ENCODE data around the gene KRT76. TPM values are rescaled to one million over a fixed set of nuclear protein-coding genes. Genes with fewer than 3 reads are reported as not detected.

KRT76 gene
- total RNA-seq, 2 donors from 2014 or later = not detected

DNA sequence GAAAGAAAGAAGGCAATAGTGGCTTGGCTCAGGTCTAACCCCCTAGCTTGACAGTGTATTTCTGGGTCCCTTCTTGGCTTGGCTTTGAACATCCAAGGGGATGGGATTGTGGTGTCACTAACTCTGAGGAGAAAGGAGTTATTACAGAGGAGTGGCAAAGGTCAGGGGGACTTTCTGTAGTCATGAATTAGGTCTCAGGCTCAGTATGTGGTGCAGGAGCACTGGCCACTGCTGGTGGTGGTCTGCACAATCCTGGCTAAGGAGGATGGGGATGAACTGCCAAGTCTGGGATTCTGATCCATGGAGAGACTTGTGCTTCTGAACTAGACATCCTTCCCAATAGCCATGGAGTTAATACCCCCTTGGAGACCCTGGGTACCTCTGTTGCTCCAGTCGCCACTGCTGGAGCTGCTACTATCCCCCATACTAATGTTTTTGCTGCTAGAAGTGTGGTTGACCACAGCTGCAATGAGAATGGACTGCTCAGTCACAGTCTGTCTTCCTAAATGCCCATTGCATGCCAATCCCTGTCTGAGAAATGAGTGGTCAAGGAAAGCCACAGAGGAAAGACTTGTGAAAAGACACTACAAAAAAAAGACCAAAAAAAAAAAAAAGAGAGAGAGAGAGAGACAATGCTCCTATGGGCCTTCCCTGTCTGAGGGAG lies 32.5 kb downstream of the KRT76 start:
- H3K4me1 ChIP-seq = no peaks in the 10 kb centered on the region
- H3K27ac ChIP-seq = no peak overlapping the region
- DNase-seq = no peak
- H3K36me3 ChIP-seq = no peaks in the 10 kb centered on the region
- no peaks in the 10 kb centered on the region for H3K9me3 ChIP-seq
- intact Hi-C loops (cut with DNase I) = no loop called here
- no peak overlapping the region for H3K4me3 ChIP-seq
- no peaks in the 10 kb centered on the region for H3K27me3 ChIP-seq
- H3K9ac ChIP-seq (ENCODE audit: low read depth in 2 of 2, low read length in 2 of 2) = no peak overlapping the region
- TF ChIP-seq, protein P1, sequence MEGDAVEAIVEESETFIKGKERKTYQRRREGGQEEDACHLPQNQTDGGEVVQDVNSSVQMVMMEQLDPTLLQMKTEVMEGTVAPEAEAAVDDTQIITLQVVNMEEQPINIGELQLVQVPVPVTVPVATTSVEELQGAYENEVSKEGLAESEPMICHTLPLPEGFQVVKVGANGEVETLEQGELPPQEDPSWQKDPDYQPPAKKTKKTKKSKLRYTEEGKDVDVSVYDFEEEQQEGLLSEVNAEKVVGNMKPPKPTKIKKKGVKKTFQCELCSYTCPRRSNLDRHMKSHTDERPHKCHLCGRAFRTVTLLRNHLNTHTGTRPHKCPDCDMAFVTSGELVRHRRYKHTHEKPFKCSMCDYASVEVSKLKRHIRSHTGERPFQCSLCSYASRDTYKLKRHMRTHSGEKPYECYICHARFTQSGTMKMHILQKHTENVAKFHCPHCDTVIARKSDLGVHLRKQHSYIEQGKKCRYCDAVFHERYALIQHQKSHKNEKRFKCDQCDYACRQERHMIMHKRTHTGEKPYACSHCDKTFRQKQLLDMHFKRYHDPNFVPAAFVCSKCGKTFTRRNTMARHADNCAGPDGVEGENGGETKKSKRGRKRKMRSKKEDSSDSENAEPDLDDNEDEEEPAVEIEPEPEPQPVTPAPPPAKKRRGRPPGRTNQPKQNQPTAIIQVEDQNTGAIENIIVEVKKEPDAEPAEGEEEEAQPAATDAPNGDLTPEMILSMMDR (IDR thresholded peaks at IDR 0.05) = no peak

DNA sequence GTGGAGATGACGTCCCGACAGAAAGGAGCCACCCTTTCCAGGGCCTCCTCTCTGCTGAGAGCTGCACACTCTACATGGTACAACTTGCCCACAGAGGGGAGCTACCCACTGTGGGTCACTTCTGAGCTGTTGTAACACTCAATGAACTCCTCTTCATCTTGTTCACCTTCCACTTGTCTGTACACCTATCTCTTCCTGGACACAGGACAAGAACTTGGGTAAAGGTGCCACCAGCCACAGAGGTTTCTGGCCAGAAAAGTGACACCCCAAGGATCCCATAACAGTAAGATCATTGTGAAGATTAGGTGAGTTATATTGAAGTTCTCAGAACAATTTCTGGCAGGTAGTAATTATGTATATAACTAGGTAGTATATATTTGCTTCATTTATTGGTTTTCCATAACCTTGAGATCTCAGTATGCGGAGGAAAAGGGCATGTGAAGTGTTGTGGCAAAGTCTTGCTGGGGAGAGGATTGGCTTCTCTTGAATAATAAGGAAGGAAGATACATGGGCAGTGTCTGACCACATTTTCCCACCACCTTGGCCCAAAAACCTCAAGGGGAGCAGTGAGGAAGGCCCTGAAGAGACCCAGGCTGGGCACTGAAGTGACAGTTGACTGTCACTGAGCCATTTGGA lies 34.2 kb downstream of the KRT76 start:
- Histone ChIP-seq H3K4me1 (no peaks in the 10 kb centered on the region), H3K36me3 (no peaks in the 10 kb centered on the region), H3K27me3 (no peaks in the 10 kb centered on the region), H3K9ac (ENCODE audit: low read depth in 2 of 2, low read length in 2 of 2) (no peak overlapping the region), H3K4me3 (no peak overlapping the region), H3K27ac (no peak overlapping the region), H3K9me3 (no peaks in the 10 kb centered on the region)
- TF ChIP-seq, protein P1 (IDR thresholded peaks at IDR 0.05) = no peak
- intact Hi-C loops (cut with DNase I) = no loop called here
- no peak for DNase-seq

DNA sequence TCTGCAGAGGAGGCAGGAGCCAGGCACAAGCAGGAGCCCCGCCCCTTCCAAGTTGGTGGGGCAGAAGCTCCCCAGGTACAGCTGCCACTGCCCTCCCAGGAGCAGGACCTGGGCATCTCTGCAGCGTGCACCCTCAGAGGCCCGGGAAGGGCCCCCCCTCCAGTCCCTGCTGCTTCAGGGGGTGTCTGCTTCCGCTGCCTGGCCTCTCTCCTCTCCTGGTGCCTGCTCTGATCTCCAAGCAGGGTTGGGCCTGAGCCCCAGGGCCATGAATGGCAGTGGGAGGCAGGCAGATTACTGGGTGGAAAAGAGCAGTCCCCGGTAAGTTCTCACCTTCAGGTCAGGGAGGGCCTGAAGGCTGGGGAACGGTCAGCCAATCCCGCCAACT lies 35.0 kb downstream of the KRT76 start:
- Histone ChIP-seq H3K4me3 (no peak overlapping the region), H3K4me1 (no peaks in the 10 kb centered on the region), H3K27ac (no peak overlapping the region), H3K9ac (ENCODE audit: low read depth in 2 of 2, low read length in 2 of 2) (no peak overlapping the region), H3K9me3 (no peaks in the 10 kb centered on the region), H3K27me3 (no peaks in the 10 kb centered on the region), H3K36me3 (no peaks in the 10 kb centered on the region)
- TF ChIP-seq, protein P1 (IDR thresholded peaks at IDR 0.05) = no peak
- intact Hi-C loops (cut with DNase I) = no loop called here
- no peak for DNase-seq

DNA sequence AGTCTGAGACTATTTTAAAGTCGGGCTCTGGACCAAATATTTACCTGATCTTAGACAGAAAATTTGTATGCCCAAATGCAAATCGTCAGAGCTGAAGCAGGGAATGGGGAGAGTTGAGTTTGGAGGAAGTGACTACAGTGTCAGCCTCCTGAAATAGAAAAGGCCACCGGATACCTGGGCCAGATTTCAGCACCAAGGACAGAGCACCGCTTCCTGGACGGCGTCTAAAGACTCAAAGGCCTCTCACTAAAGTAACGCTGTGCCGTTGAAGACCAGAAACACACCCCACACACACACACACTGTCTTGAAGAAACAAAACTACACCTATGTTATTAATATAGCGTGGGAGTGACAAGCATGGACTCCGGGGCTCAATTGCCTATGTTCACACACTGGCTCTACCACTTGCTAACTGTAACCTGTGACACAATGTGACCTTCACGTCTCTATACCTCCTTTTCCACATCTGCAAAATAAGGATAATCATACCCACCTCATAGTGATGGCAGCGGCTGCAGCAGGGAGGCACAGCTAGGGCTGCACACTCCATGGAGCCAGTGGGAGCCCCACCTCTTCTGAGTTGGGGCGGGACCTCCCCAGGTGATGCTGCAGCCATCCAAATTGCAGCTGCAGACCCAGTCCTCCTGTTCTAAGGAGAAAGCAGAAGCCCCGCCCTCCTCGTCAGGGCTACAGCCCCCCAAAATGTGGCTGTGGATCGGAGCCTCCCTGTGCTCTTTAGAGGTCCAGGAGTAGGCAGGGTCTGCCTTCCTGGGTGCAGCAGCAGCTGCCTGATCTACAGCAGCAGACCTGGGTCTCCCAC lies 35.6 kb downstream of the KRT76 start:
- H3K36me3 ChIP-seq = no peaks in the 10 kb centered on the region
- intact Hi-C loops (cut with DNase I) = no loop called here
- H3K27me3 ChIP-seq = no peaks in the 10 kb centered on the region
- TF ChIP-seq, protein P1 (IDR thresholded peaks at IDR 0.05) = no peak
- H3K4me1 ChIP-seq = no peaks in the 10 kb centered on the region
- H3K27ac ChIP-seq = no peak overlapping the region
- DNase-seq = peak; percentile 69
- no peak overlapping the region for H3K4me3 ChIP-seq
- H3K9me3 ChIP-seq = no peaks in the 10 kb centered on the region
- no peak overlapping the region for H3K9ac ChIP-seq (ENCODE audit: low read depth in 2 of 2, low read length in 2 of 2)

DNA sequence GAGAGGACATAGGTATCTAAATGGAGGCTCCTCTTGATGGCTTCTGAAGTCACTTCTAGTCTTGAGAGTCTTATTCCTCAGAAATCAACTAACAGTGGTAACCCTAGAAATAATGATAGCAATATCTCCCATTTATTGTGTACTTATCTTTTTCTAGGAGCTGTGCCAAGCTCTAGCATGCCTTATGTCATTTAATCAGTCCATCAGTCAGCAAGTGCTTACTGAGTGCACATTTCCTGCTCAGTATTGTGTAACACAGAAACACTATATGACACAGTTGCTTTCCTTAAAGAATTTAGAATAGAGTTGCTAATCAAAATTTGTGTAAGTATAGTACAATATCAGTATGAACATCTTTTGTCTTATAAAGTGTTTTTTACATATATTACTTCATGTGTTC lies 36.6 kb downstream of the KRT76 start:
- no peak overlapping the region for H3K4me3 ChIP-seq
- H3K4me1 ChIP-seq = no peaks in the 10 kb centered on the region
- no peak overlapping the region for H3K9ac ChIP-seq (ENCODE audit: low read depth in 2 of 2, low read length in 2 of 2)
- DNase-seq = no peak
- H3K27ac ChIP-seq = no peak overlapping the region
- TF ChIP-seq, protein P1 (IDR thresholded peaks at IDR 0.05) = no peak
- no peaks in the 10 kb centered on the region for H3K27me3 ChIP-seq
- no peaks in the 10 kb centered on the region for H3K36me3 ChIP-seq
- H3K9me3 ChIP-seq = no peaks in the 10 kb centered on the region
- intact Hi-C loops (cut with DNase I) = no loop called here
